Right cardiac atrium (tissue), 5 donors: ENCODE data around the gene CMIP. TPM values are rescaled to one million over a fixed set of nuclear protein-coding genes. Genes with fewer than 3 reads are reported as not detected.
"Not testable (repeated sequence)": the region's sequence is repeated elsewhere in the genome, so short reads cannot be mapped to it uniquely, and the experiment has no call there.

Experiments used
- ATAC-seq, 2 donors: fragments of 200-7000 bp; cut with Tn5 transposase; one replicate each; pipeline versions ENCODE4 v1.8.0 to v1.9.1; 2020; ENCODE audit warnings: moderate library complexity in 2 of 2, mild to moderate bottlenecking in 1 of 2
- DNase-seq, 3 donors: peaks; one replicate each; pipeline ENCODE4 v3.0.0-alpha.2; 2020
- H3K27ac ChIP-seq: one replicate; pipeline ENCODE4 v1.5.1; 2013; ENCODE audit warnings: mild to moderate bottlenecking, low read length, control low read depth, moderate library complexity
- H3K27me3 ChIP-seq: one replicate; pipeline ENCODE4 v1.6.1; 2013; ENCODE audit not compliant: control insufficient read depth, insufficient read depth
- H3K4me1 ChIP-seq: one replicate; pipeline ENCODE4 v1.6.1; 2013; ENCODE audit warnings: low read length; ENCODE audit not compliant: control insufficient read depth, insufficient read depth
- H3K4me3 ChIP-seq: one replicate; pipeline ENCODE4 v1.5.1; 2013; ENCODE audit warnings: low read length, control low read depth
- H3K9me3 ChIP-seq: one replicate; pipeline ENCODE4 v1.6.1; 2013; ENCODE audit warnings: low read length; ENCODE audit not compliant: control insufficient read depth
- WGBS: extraction: QIAGEN DNeasy Blood & Tissue Kit; methylation state at CpG from one replicate; pipeline ENCODE4 v1.1.7; 2013; 5-methylcytosine and 5-hydroxymethylcytosine counted together
- intact Hi-C, 4 donors: fragments of 100-400 bp; cut with DNase I; formaldehyde crosslinking; loops; one replicate each; pipeline versions ENCODE4 v1.11.0 to v1.14.0; 2022 to 2023
- polyA plus RNA-seq: library from polyadenylated mRNA; stranded (reverse); fragments of 200-250 nt; gene quantifications from one replicate; pipeline ENCODE4 v1.2.3, GENCODE V29; 2013
- total RNA-seq, 4 donors: library from RNA; stranded (reverse); fragmentation: NEBNext Ultra II Directional; extraction: Animal tissue kit (Norgen Biotek cat#: 25700); gene quantifications; one replicate each; pipeline ENCODE4 v1.2.1, GENCODE V29; 2021
- donor health status: healthy with polysubstance abuse.
- donor health status: DM: no; HTN: yes; CAD: no.
- donor health status: DM: no; HTN: no; CAD: no.
- donor health status: DM: no; HTN: yes; CAD: no; lungs with severe emphysema.
- donor health status: DM: yes; HTN: yes; CAD: no.

Gene CMIP
- total and polyA plus RNA-seq, 5 donors: 9.0 to 29.0 (median 19.2) TPM

DNA sequence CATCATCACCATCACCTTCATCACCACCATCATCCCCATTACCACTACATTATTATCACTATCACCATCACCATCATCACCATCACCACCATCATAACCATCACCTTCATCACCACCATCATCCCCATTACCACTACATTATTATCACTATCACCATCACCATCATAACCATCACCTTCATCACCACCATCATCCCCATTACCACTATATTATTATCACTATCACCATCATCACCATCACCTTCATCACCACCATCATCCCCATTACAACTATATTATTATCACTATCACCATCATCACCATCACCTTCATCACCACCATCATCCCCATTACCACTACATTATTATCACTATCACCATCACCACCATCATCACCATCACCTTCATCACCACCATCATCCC, 132.7 kb downstream of the CMIP start:
- intact Hi-C loops, H3K4me1 ChIP-seq, H3K4me3 ChIP-seq, H3K27ac ChIP-seq, H3K27me3 ChIP-seq, H3K9me3 ChIP-seq, ATAC-seq, DNase-seq: not testable (repeated sequence)

DNA sequence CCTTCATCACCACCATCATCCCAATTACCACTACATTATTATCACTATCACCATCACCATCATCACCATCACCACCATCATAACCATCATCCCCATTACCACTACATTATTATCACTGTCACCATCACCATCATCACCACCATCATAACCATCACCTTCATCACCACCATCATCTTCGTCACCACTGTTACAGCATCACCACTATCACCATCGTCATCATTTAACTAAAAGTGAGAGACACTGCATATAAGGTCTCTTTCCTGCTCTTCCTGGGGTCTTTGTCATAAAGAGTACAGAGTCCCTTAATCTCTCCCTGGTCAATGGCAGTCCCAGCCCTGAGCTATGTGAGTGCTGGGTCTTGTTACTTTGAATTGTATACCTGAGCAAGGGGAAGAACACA, 133.5 kb downstream of the CMIP start:
- WGBS: 94% methylated on average over 2 of the region's 2 CpGs
- Histone ChIP-seq H3K4me3 (no peak overlapping the region), H3K27me3 (no peaks in the 10 kb centered on the region), H3K4me1 (no peaks in the 10 kb centered on the region), H3K9me3 (no peaks in the 10 kb centered on the region), H3K27ac (no peak overlapping the region)
- intact Hi-C loops: no loop called here
- ATAC-seq (no peak), DNase-seq (no peak)

DNA sequence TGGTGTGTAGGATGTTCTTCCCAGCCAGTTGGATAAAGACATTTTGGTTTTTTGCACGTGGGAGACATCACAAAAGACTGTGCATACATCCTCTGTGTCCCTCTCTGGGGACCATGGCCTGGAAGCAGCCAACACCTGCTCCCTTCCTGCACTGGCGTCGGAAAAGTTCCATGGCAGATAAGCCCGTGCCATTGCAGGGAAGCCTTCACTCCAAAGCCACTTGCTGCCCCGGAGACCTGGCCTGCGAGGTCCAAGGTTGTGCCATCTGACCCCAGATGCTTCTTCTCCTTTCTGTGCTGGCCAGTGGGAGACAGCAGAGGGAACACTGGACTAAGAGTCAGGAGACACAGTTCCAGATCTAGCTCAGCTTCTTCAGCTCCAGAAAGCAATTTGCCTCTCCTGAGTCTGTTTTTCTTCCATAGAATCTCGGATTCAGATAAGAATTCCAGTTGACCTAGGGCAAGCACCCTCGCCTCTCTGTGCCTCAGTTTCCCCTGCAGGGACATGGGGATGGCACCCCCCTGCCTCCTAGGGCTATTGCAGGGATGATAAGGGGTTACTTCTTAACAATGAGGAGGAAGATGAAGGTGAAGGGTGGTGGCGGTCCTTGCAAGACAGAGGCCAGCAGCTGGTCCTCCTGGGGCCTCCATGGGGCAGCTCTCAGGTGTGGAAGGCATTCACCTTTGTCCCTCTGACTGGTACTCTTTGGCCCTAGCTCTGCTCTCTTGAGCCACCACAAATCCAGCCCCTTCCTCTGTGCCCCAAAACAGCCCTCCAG, 134.2 kb downstream of the CMIP start:
- DNase-seq (no peak), ATAC-seq (no peak)
- no peaks in the 10 kb centered on the region for H3K9me3 ChIP-seq
- intact Hi-C loops: no loop called here
- H3K4me3 ChIP-seq: no peak overlapping the region
- H3K27me3 ChIP-seq: no peaks in the 10 kb centered on the region
- H3K27ac ChIP-seq: no peak overlapping the region
- H3K4me1 ChIP-seq: no peaks in the 10 kb centered on the region
- 76% methylated on average over 9 of the region's 9 CpGs for WGBS

- H3K4me1 ChIP-seq: peaks cover 4% of the 10 kb centered on the region
- intact Hi-C loops: no loop called here
- no peak overlapping the region for H3K27ac ChIP-seq
- ATAC-seq: peak in 1 of 2 donors; percentile 30
- no peaks in the 10 kb centered on the region for H3K9me3 ChIP-seq
- H3K27me3 ChIP-seq: no peaks in the 10 kb centered on the region
- 89% methylated on average over 12 of the region's 12 CpGs for WGBS
- H3K4me3 ChIP-seq: no peak overlapping the region
- DNase-seq: no peak
Measured at GRCh38 chr16:81581107-81581506, 136.5 kb downstream of the CMIP start.

GRCh38 chr16:81582655-81583441, 138.2 kb downstream of the CMIP start:
- Histone ChIP-seq H3K9me3 (no peaks in the 10 kb centered on the region), H3K27me3 (no peaks in the 10 kb centered on the region), H3K27ac (no peak overlapping the region), H3K4me1 (peaks cover 4% of the 10 kb centered on the region), H3K4me3 (no peak overlapping the region)
- WGBS: 74% methylated on average over 21 of the region's 21 CpGs
- DNase-seq: peak; percentile 43 to 66 (median 62)
- peak; percentile 43 to 51 for ATAC-seq
- intact Hi-C loops: no loop called here

DNA sequence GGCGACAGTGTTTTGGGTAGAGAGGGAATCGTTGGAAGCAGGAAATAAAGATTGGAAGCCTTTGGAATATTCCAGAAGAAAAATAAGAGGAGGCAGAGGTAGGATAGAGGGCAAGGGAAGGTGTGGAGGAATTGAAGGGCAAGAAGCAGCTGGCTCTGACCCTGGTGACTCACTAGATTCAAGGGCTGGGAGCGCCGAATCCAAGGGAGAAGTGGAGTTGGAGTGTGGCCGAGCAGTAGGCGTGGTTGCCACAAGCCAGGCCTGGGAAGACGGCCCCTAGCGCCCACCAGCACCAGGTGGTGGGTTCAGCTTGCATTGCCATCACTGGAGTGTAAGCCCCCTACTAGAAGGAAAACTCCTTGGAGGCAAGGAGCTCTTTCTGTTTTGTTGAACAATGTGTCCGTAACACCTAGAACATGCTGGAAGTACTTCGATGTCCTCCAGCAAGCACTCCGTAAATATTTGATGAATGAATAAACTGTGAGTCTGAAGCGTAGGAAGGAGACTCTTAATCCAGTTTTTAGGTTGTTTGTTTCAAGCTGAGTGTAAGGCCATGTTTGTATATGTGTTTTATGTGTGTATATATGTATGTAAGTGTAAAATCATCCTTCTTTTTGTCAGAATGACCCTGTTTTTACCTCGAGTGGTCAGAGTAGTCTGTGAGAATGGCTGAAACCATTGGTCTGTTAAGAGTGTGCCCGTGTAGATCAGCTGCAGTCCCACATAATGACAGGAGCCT, 139.5 kb downstream of the CMIP start:
- H3K27ac ChIP-seq: no peak overlapping the region
- no peak for ATAC-seq
- no peaks in the 10 kb centered on the region for H3K9me3 ChIP-seq
- intact Hi-C loops: no loop called here
- no peaks in the 10 kb centered on the region for H3K27me3 ChIP-seq
- DNase-seq: no peak
- H3K4me1 ChIP-seq: peaks cover 4% of the 10 kb centered on the region
- 86% methylated on average over 14 of the region's 14 CpGs for WGBS
- H3K4me3 ChIP-seq: no peak overlapping the region

DNA sequence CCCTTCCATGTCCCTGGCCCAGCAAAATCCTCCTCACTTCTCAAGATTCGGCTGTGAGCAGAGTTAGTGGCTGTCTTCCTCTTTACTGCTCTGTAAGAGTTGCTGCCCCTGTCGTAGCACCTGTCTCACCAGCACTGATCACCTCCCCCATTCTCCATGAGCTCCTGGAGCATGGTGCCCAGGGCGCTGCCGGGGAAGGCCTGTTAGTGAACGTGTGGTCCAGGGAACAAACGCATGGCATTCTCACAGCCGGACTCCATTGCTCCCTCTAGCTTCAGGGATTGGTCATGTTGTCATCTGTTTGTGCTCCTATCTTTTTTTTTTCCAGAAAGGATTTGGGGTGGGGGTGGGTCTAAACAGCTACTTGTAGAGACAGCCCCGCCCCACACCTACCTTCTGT, 141.2 kb downstream of the CMIP start:
- H3K4me3 ChIP-seq: no peak overlapping the region
- 92% methylated on average over 8 of the region's 8 CpGs for WGBS
- intact Hi-C loops: no loop called here
- no peak overlapping the region for H3K27ac ChIP-seq
- peaks cover 6% of the 10 kb centered on the region for H3K4me1 ChIP-seq
- ATAC-seq (no peak), DNase-seq (no peak)
- H3K9me3 ChIP-seq: no peaks in the 10 kb centered on the region
- H3K27me3 ChIP-seq: no peaks in the 10 kb centered on the region

DNA sequence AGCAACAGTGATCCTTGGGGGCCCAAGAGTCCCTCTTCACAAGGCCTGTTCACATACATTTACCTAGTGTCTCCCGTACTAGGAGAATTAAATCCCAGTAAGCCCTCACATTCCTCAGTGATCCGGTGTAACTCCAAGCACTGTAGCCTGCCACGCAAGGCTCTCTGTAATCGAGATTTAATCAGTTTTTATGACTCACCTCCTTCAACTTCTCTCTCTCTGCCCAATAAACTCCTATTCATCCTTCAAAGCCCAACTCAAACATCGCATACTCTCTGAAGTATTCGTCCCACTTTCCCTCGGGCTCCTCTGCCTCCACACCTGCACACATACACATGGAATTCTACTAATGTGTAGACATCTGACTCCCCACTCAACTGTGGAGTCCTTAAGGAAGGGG, 141.8 kb downstream of the CMIP start:
- intact Hi-C loops: no loop called here
- Histone ChIP-seq H3K27ac (no peak overlapping the region), H3K9me3 (no peaks in the 10 kb centered on the region), H3K4me3 (no peak overlapping the region), H3K27me3 (no peaks in the 10 kb centered on the region), H3K4me1 (peaks cover 6% of the 10 kb centered on the region)
- ATAC-seq (no peak), DNase-seq (no peak)
- WGBS: 94% methylated on average over 7 of the region's 7 CpGs

GRCh38 chr16:81586977-81587625, 142.5 kb downstream of the CMIP start:
- 97% methylated on average over 11 of the region's 11 CpGs for WGBS
- Histone ChIP-seq H3K9me3 (no peaks in the 10 kb centered on the region), H3K27ac (no peak overlapping the region), H3K27me3 (no peaks in the 10 kb centered on the region), H3K4me1 (peaks cover 6% of the 10 kb centered on the region), H3K4me3 (no peak overlapping the region)
- no peak for ATAC-seq
- DNase-seq: no peak
- intact Hi-C loops: no loop called here

- H3K27ac ChIP-seq: no peak overlapping the region
- 78% methylated on average over 12 of the region's 12 CpGs for WGBS
- H3K4me3 ChIP-seq: no peak overlapping the region
- H3K27me3 ChIP-seq: no peaks in the 10 kb centered on the region
- H3K4me1 ChIP-seq: peaks cover 6% of the 10 kb centered on the region
- H3K9me3 ChIP-seq: no peaks in the 10 kb centered on the region
- no peak for ATAC-seq
- DNase-seq: no peak
- intact Hi-C loops: no loop called here
Measured at GRCh38 chr16:81587626-81588160, 143.1 kb downstream of the CMIP start.
